Bronchial epithelial cell (primary cell): ENCODE data around the gene SERTAD4. TPM values are rescaled to one million over a fixed set of nuclear protein-coding genes. Genes with fewer than 3 reads are reported as not detected.

Experiments
- DNase-seq: peaks from one replicate; pipeline ENCODE4 v3.0.0-alpha.2; 2010; ENCODE audit warnings: low read depth
- FAIRE-seq: peaks from 2 replicates; lab custom pipeline; 2011; peaks lifted over from hg19 to GRCh38; lab: Jason Lieb, UNC
- H3K27me3 ChIP-seq: 2 replicates; pipeline ENCODE4 v1.5.1; 2011; ENCODE audit warnings: low read length; ENCODE audit not compliant: control insufficient read depth, insufficient read depth
- H3K36me3 ChIP-seq: 2 replicates; pipeline ENCODE4 v1.5.1; 2011; ENCODE audit warnings: low read length; ENCODE audit not compliant: control insufficient read depth, insufficient read depth
- H3K4me3 ChIP-seq: 2 replicates; pipeline ENCODE4 v1.5.1; 2011; ENCODE audit warnings: mild to moderate bottlenecking, low read depth, low read length, control low read depth
- CTCF ChIP-seq: IDR thresholded peaks from 2 replicates; pipeline ENCODE4 v1.5.1; 2011; ENCODE audit warnings: mild to moderate bottlenecking, moderate library complexity, low read length, control low read depth, inconsistent platforms; ENCODE audit not compliant: insufficient read depth, severe bottlenecking
- total RNA-seq: library from RNA; depleted of rRNA; stranded (reverse); fragments of >200 nt; gene quantifications from 2 replicates; pipeline ENCODE4 v1.2.1, GENCODE V29; 2014

Gene SERTAD4
- total RNA-seq, 1 donor from 2014 or later, result 0.26 TPM

- H3K27me3 ChIP-seq, result no peaks in the 10 kb centered on the region
- TF ChIP-seq CTCF, result no peak
- no peak for FAIRE-seq
- DNase-seq, result no peak
- H3K4me3 ChIP-seq, result no peak overlapping the region
- H3K36me3 ChIP-seq, result no peaks in the 10 kb centered on the region
Measured at GRCh38 chr1:210250665-210250997, 18.0 kb downstream of the SERTAD4 start.

DNA sequence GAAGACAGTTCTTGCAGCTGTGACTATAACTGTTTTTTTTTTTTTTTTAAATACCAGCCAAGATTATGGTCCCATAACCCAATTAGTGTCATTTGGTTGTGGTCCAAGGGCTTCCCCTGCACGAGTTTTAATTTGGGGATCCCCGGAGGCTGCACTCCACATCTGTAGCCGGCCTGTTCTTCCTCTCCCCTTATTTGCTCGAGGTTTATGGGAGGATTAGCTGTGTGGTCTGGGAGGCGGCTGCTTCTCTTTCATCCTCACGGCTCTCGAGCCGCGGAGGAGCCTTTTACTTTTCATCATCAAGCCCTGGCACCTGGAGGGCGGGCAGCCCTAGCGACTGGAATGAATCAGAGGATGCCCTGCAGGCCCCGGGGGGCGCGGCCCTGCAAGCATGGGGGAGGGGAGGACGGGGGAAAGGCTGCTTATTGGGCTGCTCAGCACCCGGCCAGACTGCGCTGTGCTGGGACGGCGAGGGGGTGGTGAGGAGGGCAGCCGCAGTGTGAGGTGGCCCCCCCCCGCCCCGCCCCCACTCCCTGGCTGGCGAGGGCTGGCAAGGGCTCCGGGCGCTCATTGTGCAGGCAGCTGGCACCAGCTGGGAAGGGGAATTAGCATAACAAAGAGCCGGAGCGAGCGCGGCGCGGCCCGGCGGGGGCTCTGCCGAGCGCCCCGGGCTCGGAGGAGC is 18.5 kb downstream of the SERTAD4 start:
- FAIRE-seq (no peak), DNase-seq (peak; percentile 68)
- Histone ChIP-seq H3K36me3 (no peaks in the 10 kb centered on the region), H3K4me3 (peak overlapping the region; percentile 44), H3K27me3 (no peaks in the 10 kb centered on the region)
- no peak for TF ChIP-seq CTCF

DNA sequence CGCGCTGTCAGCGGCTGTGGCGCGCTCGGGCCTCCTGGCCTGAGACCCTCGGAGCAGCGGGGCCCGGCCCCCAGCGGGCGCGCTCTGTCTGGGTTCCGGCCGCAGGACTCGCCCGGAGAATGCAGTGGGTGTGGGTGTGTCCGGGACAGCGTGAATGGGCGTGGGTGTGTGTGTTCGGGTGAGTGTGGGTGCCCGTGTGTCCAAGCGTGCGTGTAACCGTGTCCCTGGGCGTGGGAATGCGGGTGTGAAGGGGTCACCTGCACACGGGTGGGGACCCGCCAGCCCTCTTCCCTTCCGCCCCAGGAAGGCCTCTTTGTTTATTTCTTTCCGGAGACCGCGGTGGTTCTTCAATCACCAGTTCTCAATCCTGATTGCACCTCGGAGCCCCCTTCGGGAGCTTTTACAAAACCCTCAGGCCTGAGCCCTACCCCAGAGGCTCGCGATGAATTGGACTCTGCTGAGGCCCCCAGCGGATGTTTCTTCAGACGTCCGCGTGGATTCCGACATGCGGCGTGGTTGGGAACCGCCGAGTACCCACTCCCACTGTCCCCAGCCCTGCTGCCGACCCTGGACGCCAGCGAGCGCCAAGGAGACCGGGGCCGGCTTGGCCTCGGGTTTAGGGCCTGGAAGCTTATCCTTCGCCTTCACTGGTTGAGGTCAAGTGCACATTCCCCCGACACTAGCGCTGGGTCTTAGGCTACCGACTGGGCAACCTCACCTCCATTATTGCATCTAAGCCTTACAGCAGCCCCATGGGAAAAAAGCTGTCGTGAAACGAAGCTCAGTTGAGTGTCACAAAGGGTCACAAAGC is 19.3 kb downstream of the SERTAD4 start:
- TF ChIP-seq CTCF, result no peak
- FAIRE-seq (no peak), DNase-seq (no peak)
- peak overlapping the region; percentile 44 for H3K4me3 ChIP-seq
- H3K27me3 ChIP-seq, result no peaks in the 10 kb centered on the region
- H3K36me3 ChIP-seq, result no peaks in the 10 kb centered on the region

DNA sequence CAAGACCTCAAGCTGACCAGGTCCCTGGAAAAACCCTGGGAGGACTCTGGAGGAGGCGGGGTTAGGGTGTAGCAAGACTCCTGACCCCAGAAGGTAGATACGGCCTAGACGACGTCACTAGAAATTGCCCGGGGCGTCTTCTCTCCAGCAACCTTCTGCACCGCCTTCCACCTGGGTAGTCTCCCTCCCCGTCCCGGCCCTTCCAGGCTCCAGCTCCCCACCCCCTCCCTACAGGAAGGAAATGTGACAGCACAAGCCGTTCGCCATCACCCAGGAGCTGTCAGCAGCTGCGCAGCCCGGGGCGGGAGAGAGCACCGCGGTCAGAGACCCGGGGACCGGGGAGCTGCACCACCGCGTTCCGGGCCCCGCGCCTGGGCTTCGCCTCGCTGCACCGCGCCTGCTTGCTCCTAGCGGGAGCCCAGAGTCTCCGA is 20.0 kb downstream of the SERTAD4 start:
- H3K36me3 ChIP-seq, result no peaks in the 10 kb centered on the region
- H3K27me3 ChIP-seq, result no peaks in the 10 kb centered on the region
- no peak overlapping the region for H3K4me3 ChIP-seq
- DNase-seq (no peak), FAIRE-seq (no peak)
- TF ChIP-seq CTCF, result no peak

DNA sequence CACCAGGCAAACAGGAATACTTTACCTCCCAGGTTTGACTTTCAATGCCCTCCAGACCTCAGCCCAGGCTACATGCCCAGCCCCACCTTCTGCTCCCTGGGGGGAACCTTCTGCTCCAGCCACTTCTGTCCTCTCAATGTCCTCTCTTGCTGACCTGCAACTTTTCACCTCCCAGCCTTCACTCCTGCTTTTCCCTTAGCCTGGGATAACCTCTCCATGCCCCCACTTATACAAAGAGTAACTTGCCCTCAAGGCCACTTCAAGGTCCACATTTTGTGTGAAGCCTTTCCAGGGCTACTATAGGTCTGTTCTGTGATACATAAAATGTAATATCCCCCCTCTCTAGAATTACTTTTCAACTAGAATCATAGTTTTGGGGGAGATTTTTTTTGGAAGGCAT is 21.7 kb downstream of the SERTAD4 start:
- TF ChIP-seq CTCF, result no peak
- no peak for DNase-seq
- no peak for FAIRE-seq
- no peaks in the 10 kb centered on the region for H3K36me3 ChIP-seq
- no peak overlapping the region for H3K4me3 ChIP-seq
- H3K27me3 ChIP-seq, result no peaks in the 10 kb centered on the region
